ENCODE data around the gene RAP1B.
"Not testable (repeated sequence)": the region's sequence is repeated elsewhere in the genome, so short reads cannot be mapped to it uniquely, and the experiment has no call there.

The RAP1B gene

DNA sequence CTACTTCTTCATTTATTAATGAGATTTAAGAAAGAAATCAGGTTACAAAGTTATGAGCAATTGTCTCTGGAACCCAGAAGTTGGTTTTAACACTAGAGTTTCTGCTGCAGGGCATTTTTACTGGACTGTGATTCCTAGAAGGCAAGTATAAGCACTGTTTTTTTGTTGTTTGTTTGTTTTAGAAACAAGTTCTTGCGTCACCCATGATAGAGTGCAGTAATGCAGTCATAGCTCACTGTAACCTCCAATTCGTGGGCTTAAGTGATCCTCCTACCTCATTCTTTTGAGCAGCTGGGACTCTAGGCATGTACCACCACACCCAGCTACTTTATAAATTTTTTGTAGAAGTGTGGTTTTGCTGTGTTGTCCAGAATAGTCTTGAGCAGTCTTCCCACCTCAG is 25.6 kb downstream of the RAP1B start:
- DNase-seq (ENCODE audit: low read depth) = peak; percentile 21
- TF ChIP-seq, protein P1, sequence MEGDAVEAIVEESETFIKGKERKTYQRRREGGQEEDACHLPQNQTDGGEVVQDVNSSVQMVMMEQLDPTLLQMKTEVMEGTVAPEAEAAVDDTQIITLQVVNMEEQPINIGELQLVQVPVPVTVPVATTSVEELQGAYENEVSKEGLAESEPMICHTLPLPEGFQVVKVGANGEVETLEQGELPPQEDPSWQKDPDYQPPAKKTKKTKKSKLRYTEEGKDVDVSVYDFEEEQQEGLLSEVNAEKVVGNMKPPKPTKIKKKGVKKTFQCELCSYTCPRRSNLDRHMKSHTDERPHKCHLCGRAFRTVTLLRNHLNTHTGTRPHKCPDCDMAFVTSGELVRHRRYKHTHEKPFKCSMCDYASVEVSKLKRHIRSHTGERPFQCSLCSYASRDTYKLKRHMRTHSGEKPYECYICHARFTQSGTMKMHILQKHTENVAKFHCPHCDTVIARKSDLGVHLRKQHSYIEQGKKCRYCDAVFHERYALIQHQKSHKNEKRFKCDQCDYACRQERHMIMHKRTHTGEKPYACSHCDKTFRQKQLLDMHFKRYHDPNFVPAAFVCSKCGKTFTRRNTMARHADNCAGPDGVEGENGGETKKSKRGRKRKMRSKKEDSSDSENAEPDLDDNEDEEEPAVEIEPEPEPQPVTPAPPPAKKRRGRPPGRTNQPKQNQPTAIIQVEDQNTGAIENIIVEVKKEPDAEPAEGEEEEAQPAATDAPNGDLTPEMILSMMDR (IDR thresholded peaks at IDR 0.05; ENCODE audit: control insufficient read depth, insufficient read depth, low read depth, low read length, missing control alignments) = no peak
- no peak overlapping the region for H3K4me3 ChIP-seq (ENCODE audit: control insufficient read depth, low read depth, low read length)

DNA sequence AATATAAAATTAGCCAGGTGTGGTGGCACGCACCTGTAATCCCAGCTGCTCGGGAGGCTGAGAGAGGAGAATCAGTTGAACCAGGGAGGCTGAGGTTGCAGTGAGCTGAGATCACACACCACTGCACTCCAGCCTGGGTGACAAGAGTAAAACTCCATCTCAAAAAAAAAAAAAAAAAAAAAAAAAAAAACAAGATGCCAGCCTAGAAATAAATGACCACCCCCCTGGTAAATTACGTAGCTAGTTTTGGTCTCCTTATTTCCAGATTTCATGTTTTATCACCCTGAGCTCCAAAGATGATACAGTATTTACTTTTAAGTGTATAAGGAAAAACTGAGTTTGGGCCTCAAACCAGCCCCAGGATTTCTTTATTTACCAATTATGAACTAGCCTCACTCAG is 26.7 kb downstream of the RAP1B start:
- not testable (repeated sequence) for H3K4me3 ChIP-seq (ENCODE audit: control insufficient read depth, low read depth, low read length)

DNA sequence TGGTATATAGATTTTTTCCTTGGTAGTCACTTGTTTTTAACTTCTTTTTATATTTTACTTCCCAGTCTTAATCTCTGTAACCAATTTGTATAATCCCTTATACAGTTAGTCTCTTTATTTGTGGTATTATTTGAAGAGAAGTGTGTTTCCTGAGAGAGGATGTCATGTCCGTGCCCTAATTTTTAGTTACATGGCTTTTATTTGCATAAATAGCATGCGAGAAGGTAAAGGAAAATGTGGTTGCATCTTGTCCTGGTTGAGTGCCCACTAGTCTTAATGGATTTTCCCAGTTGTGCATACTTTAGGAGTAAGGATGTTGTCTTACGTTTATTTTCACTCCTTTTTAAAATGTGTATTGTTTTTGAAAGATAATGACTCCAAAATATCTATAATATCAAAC is 27.5 kb downstream of the RAP1B start:
- TF ChIP-seq, protein P1 (IDR thresholded peaks at IDR 0.05; ENCODE audit: control insufficient read depth, insufficient read depth, low read depth, low read length, missing control alignments) = no peak
- DNase-seq (ENCODE audit: low read depth) = no peak
- H3K4me3 ChIP-seq (ENCODE audit: control insufficient read depth, low read depth, low read length) = no peak overlapping the region

More for the DNA sequence above, 26.7 kb downstream of the RAP1B start:
- not testable (repeated sequence) for DNase-seq (ENCODE audit: low read depth)

DNA sequence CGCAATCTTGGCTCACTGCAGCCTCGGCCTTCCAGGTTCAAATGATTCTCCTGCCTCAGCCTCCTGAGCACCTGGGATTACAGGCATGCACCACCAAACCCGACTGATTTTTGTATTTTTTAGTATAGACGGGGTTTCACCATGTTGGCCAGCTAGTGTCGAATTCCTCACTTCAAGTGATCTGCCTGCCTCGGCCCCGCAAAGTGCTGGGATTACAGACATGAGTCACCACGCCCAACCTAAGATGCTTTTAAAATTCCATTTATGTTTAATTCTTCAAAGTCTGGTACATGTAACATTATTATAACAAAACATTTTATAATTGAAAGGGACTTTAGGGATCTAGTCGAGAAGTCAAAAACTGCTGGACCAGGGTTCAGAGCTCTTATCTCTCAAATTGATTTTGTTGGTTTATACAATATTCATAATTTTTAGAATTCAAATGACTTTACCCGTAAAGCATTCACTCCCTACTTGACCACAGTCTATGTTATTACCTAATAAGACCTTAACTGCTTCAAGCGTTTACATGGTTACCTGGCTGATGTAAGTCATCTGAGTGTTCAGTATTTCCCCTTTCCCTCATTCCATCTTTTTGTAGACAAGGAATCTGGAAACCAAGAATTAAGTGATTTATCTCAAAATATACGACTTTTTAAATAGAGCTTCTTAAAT is 28.2 kb downstream of the RAP1B start:
- no peak for DNase-seq (ENCODE audit: low read depth)
- TF ChIP-seq, protein P1 (IDR thresholded peaks at IDR 0.05; ENCODE audit: control insufficient read depth, insufficient read depth, low read depth, low read length, missing control alignments) = no peak
- no peak overlapping the region for H3K4me3 ChIP-seq (ENCODE audit: control insufficient read depth, low read depth, low read length)

DNA sequence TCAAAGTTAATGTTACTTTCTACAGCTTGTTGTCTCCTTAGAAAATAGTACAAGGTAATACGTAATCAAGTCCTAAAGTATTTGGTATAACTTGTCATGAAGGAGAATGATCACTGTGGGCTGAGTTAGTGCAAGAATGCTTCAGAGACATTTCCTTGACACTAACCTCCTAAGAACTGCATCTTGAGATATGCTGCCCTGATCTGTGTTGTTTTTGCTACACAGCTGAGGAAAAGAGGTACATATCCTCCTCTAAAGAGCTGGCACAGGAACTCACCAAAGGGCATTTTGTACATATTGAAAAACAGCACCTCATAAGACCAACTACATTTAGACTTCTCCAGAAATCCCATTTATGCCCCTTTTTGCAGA is 28.7 kb downstream of the RAP1B start:
- no peak overlapping the region for H3K4me3 ChIP-seq (ENCODE audit: control insufficient read depth, low read depth, low read length)
- TF ChIP-seq, protein P1 (IDR thresholded peaks at IDR 0.05; ENCODE audit: control insufficient read depth, insufficient read depth, low read depth, low read length, missing control alignments) = no peak
- no peak for DNase-seq (ENCODE audit: low read depth)

DNA sequence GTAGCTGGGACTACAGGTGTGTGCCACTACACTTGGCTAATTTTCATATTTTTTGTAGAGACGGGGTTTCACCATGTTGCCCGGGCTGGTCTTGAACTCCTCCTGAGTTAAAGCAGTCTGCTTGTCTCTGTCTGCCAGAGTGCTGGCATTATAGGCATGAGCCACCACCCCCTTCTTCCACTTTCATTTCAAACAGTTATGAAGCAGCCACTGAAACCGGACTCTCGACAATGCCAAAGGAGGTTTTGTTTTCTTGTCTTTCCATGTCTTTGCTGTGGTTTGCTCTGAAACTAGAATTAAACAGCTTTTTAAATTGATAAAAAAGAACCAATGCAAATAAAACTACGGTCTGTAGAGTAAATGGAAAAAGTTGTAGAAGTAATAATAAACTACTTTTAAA is 30.4 kb downstream of the RAP1B start:
- no peak overlapping the region for H3K4me3 ChIP-seq (ENCODE audit: control insufficient read depth, low read depth, low read length)
- no peak for DNase-seq (ENCODE audit: low read depth)

DNA sequence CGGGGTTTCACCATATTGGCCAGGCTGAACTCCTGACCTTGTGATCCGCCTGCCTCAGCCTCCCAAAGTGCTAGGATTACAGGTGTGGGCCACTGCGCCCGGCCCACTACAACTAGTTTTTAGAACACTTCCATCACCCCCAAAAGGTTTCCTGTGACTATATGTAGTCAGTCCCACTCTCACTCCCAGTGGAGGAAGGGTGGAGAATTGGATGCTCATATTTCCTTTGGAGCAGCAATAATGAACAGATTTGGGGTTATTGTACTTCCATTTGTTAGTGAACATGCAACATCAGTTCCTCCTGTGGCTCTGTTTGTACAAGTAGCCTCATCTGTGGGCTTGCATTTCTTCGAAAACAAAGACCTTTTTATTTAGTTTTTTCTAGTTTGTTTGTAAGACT is 35.8 kb downstream of the RAP1B start:
- H3K4me3 ChIP-seq (ENCODE audit: control insufficient read depth, low read depth, low read length) = no peak overlapping the region
- no peak for DNase-seq (ENCODE audit: low read depth)
- TF ChIP-seq, protein P1 (IDR thresholded peaks at IDR 0.05; ENCODE audit: control insufficient read depth, insufficient read depth, low read depth, low read length, missing control alignments) = no peak

More for the DNA sequence above, 30.4 kb downstream of the RAP1B start:
- TF ChIP-seq, protein P1 (IDR thresholded peaks at IDR 0.05; ENCODE audit: control insufficient read depth, insufficient read depth, low read depth, low read length, missing control alignments) = no peak

All from AG09309 (cell line).